A549 treated with DMSO at 1 μM for 4 hours (cell line): Measurements from ENCODE around the gene TK2. TPM values are rescaled to one million over a fixed set of nuclear protein-coding genes. Genes with fewer than 3 reads are reported as not detected.

ENCODE experiments used
- total RNA-seq: library from RNA; stranded (reverse); fragments of 200-300 nt; extraction: Qiagen RNA extraction; gene quantifications from 5 replicates; pipeline ENCODE4 v1.2.3, GENCODE V29; 2022; ENCODE audit warnings: low read depth

Gene TK2
- 15.7 to 18.1 TPM (median 16.5 TPM) in 5 replicates for total RNA-seq

GRCh38 chr16:66549284-66550131 lies at the start of gene TK2:
Gene TK2, minus strand, starts transcription at chr16:66550122. Its CDS starts 61 bp downstream, at chr16:66550061.

GRCh38 chr16:66578651-66579531 lies 29.0 kb upstream of the TK2 start, which contains the start of gene CMTM2:
Gene CMTM2, plus strand, starts transcription at chr16:66579463. Its CDS starts 145 bp downstream, at chr16:66579608.

GRCh38 chr16:66566051-66566901 lies 16.4 kb upstream of the TK2 start, which contains the start of gene CMTM1:
Gene CMTM1, plus strand, starts transcription at chr16:66566439. Its CDS starts 75 bp downstream, at chr16:66566514.

GRCh38 chr16:66552286-66553177 lies 2.6 kb upstream of the TK2 start, which contains the start of gene CKLF:
Gene CKLF, plus strand, starts transcription at chr16:66552576. Its CDS starts 140 bp downstream, at chr16:66552716.

Other genes with a start within 250 kb of the TK2 start
- gene CDH5, start 183.4 kb downstream of the TK2 start, total RNA-seq, result 0.18 to 0.35 TPM (median 0.28 TPM) in 5 replicates
- gene BEAN1, start 122.8 kb downstream of the TK2 start, total RNA-seq, result 2.6 to 4.4 TPM (median 2.9 TPM) in 5 replicates
- 62.5 to 69.8 TPM (median 66.3 TPM) in 5 replicates for gene CKLF, start 2.5 kb upstream of the TK2 start, total RNA-seq
- gene CMTM1, start 16.3 kb upstream of the TK2 start, total RNA-seq, result 0.52 to 1.9 TPM (median 1.3 TPM) in 5 replicates
- not detected in 5 replicates for gene CMTM2, start 29.3 kb upstream of the TK2 start, total RNA-seq
- 71.0 to 78.0 TPM (median 76.7 TPM) in 5 replicates for gene CMTM3, start 54.6 kb upstream of the TK2 start, total RNA-seq
- 23.9 to 40.7 TPM (median 34.9 TPM) in 5 replicates for gene CMTM4, start 146.6 kb upstream of the TK2 start, total RNA-seq
- gene DYNC1LI2, start 201.5 kb upstream of the TK2 start, total RNA-seq, result 47.0 to 57.1 TPM (median 56.7 TPM) in 5 replicates